ENCODE data around the gene EVA1C. TPM values are rescaled to one million over a fixed set of nuclear protein-coding genes. Genes with fewer than 3 reads are reported as not detected.
"Not testable (repeated sequence)": the region's sequence is repeated elsewhere in the genome, so short reads cannot be mapped to it uniquely, and the experiment has no call there.

Gene EVA1C
- total and polyA plus RNA-seq, 9 donors, result 1.3 to 2.9 (median 2.0) TPM

- no peaks in the 10 kb centered on the region for H3K27me3 ChIP-seq (ENCODE audit: control insufficient read depth, insufficient read depth, low read length)
- no peaks in the 10 kb centered on the region for H3K9me3 ChIP-seq (replicated peaks; ENCODE audit: control insufficient read depth, low read depth, low read length)
- no peaks in the 10 kb centered on the region for H3K4me1 ChIP-seq (ENCODE audit: control insufficient read depth, insufficient read depth, low read length)
- no peak overlapping the region for H3K4me3 ChIP-seq (ENCODE audit: low read length)
- H3K36me3 ChIP-seq (ENCODE audit: control insufficient read depth, insufficient read depth, low read length), result no peaks in the 10 kb centered on the region
- no peak for DNase-seq
- 80% methylated on average over 1 of the region's 11 CpGs for WGBS (ENCODE audit: insufficient coverage)
- no peak overlapping the region for H3K27ac ChIP-seq (ENCODE audit: low read length)
Observed at GRCh38 chr21:32538147-32538792, 125.8 kb downstream of the EVA1C start.

- H3K4me3 ChIP-seq (ENCODE audit: low read length), result no peak overlapping the region
- no peaks in the 10 kb centered on the region for H3K4me1 ChIP-seq (ENCODE audit: control insufficient read depth, insufficient read depth, low read length)
- no peak overlapping the region for H3K27ac ChIP-seq (ENCODE audit: low read length)
- DNase-seq, result no peak
- no peaks in the 10 kb centered on the region for H3K9me3 ChIP-seq (replicated peaks; ENCODE audit: control insufficient read depth, low read depth, low read length)
- no peaks in the 10 kb centered on the region for H3K36me3 ChIP-seq (ENCODE audit: control insufficient read depth, insufficient read depth, low read length)
- no peaks in the 10 kb centered on the region for H3K27me3 ChIP-seq (ENCODE audit: control insufficient read depth, insufficient read depth, low read length)
- 89% methylated on average over 6 of the region's 6 CpGs for WGBS (ENCODE audit: insufficient coverage)
Observed at GRCh38 chr21:32539378-32539777, 126.9 kb downstream of the EVA1C start.

- not testable (repeated sequence) for H3K4me3 ChIP-seq (ENCODE audit: low read length); DNase-seq; H3K27me3 ChIP-seq (ENCODE audit: control insufficient read depth, insufficient read depth, low read length); H3K9me3 ChIP-seq (replicated peaks; ENCODE audit: control insufficient read depth, low read depth, low read length); H3K27ac ChIP-seq (ENCODE audit: low read length); H3K36me3 ChIP-seq (ENCODE audit: control insufficient read depth, insufficient read depth, low read length); H3K4me1 ChIP-seq (ENCODE audit: control insufficient read depth, insufficient read depth, low read length)
- no CpG with 5 or more reads among the region's 2 CpGs for WGBS (ENCODE audit: insufficient coverage)
Observed at GRCh38 chr21:32543056-32543455, 130.6 kb downstream of the EVA1C start.

GRCh38 chr21:32543975-32544374, 131.5 kb downstream of the EVA1C start:
- DNase-seq, result no peak
- no peaks in the 10 kb centered on the region for H3K4me1 ChIP-seq (ENCODE audit: control insufficient read depth, insufficient read depth, low read length)
- H3K27ac ChIP-seq (ENCODE audit: low read length), result no peak overlapping the region
- H3K27me3 ChIP-seq (ENCODE audit: control insufficient read depth, insufficient read depth, low read length), result no peaks in the 10 kb centered on the region
- WGBS (ENCODE audit: insufficient coverage), result no CpG with 5 or more reads among the region's 3 CpGs
- no peak overlapping the region for H3K4me3 ChIP-seq (ENCODE audit: low read length)
- H3K36me3 ChIP-seq (ENCODE audit: control insufficient read depth, insufficient read depth, low read length), result no peaks in the 10 kb centered on the region
- H3K9me3 ChIP-seq (replicated peaks; ENCODE audit: control insufficient read depth, low read depth, low read length), result no peaks in the 10 kb centered on the region

GRCh38 chr21:32544697-32545096, 132.2 kb downstream of the EVA1C start:
- Histone ChIP-seq H3K4me3 (ENCODE audit: low read length) (no peak overlapping the region), H3K27me3 (ENCODE audit: control insufficient read depth, insufficient read depth, low read length) (no peaks in the 10 kb centered on the region), H3K27ac (ENCODE audit: low read length) (no peak overlapping the region), H3K9me3 (replicated peaks; ENCODE audit: control insufficient read depth, low read depth, low read length) (no peaks in the 10 kb centered on the region), H3K36me3 (ENCODE audit: control insufficient read depth, insufficient read depth, low read length) (no peaks in the 10 kb centered on the region), H3K4me1 (ENCODE audit: control insufficient read depth, insufficient read depth, low read length) (no peaks in the 10 kb centered on the region)
- 83% methylated on average over 1 of the region's 4 CpGs for WGBS (ENCODE audit: insufficient coverage)
- DNase-seq, result no peak

GRCh38 chr21:32545948-32546441, 133.5 kb downstream of the EVA1C start:
- peak; percentile 37 for DNase-seq
- 53% methylated on average over 3 of the region's 6 CpGs for WGBS (ENCODE audit: insufficient coverage)
- no peak overlapping the region for H3K27ac ChIP-seq (ENCODE audit: low read length)
- H3K4me3 ChIP-seq (ENCODE audit: low read length), result no peak overlapping the region
- H3K9me3 ChIP-seq (replicated peaks; ENCODE audit: control insufficient read depth, low read depth, low read length), result no peaks in the 10 kb centered on the region
- no peaks in the 10 kb centered on the region for H3K4me1 ChIP-seq (ENCODE audit: control insufficient read depth, insufficient read depth, low read length)
- no peaks in the 10 kb centered on the region for H3K36me3 ChIP-seq (ENCODE audit: control insufficient read depth, insufficient read depth, low read length)
- peaks cover 3% of the 10 kb centered on the region for H3K27me3 ChIP-seq (ENCODE audit: control insufficient read depth, insufficient read depth, low read length)

GRCh38 chr21:32547018-32547417, 134.5 kb downstream of the EVA1C start:
- no peak for DNase-seq
- Histone ChIP-seq H3K36me3 (ENCODE audit: control insufficient read depth, insufficient read depth, low read length) (no peaks in the 10 kb centered on the region), H3K27me3 (ENCODE audit: control insufficient read depth, insufficient read depth, low read length) (peaks cover 3% of the 10 kb centered on the region), H3K4me1 (ENCODE audit: control insufficient read depth, insufficient read depth, low read length) (no peaks in the 10 kb centered on the region), H3K27ac (ENCODE audit: low read length) (no peak overlapping the region), H3K9me3 (replicated peaks; ENCODE audit: control insufficient read depth, low read depth, low read length) (no peaks in the 10 kb centered on the region), H3K4me3 (ENCODE audit: low read length) (no peak overlapping the region)
- WGBS (ENCODE audit: insufficient coverage), result 89% methylated on average over 3 of the region's 4 CpGs

- no peak overlapping the region for H3K27ac ChIP-seq (ENCODE audit: low read length)
- 75% methylated on average over 5 of the region's 8 CpGs for WGBS (ENCODE audit: insufficient coverage)
- no peak overlapping the region for H3K4me3 ChIP-seq (ENCODE audit: low read length)
- no peaks in the 10 kb centered on the region for H3K4me1 ChIP-seq (ENCODE audit: control insufficient read depth, insufficient read depth, low read length)
- no peaks in the 10 kb centered on the region for H3K9me3 ChIP-seq (replicated peaks; ENCODE audit: control insufficient read depth, low read depth, low read length)
- H3K36me3 ChIP-seq (ENCODE audit: control insufficient read depth, insufficient read depth, low read length), result no peaks in the 10 kb centered on the region
- DNase-seq, result no peak
- H3K27me3 ChIP-seq (ENCODE audit: control insufficient read depth, insufficient read depth, low read length), result peaks cover 3% of the 10 kb centered on the region
Observed at GRCh38 chr21:32548978-32549377, 136.5 kb downstream of the EVA1C start.

GRCh38 chr21:32549440-32549839, 136.9 kb downstream of the EVA1C start:
- H3K27me3 ChIP-seq (ENCODE audit: control insufficient read depth, insufficient read depth, low read length), result peaks cover 3% of the 10 kb centered on the region
- no peak for DNase-seq
- H3K4me3 ChIP-seq (ENCODE audit: low read length), result no peak overlapping the region
- no peaks in the 10 kb centered on the region for H3K9me3 ChIP-seq (replicated peaks; ENCODE audit: control insufficient read depth, low read depth, low read length)
- WGBS (ENCODE audit: insufficient coverage), result no CpG with 5 or more reads among the region's 1 CpG
- no peaks in the 10 kb centered on the region for H3K36me3 ChIP-seq (ENCODE audit: control insufficient read depth, insufficient read depth, low read length)
- H3K4me1 ChIP-seq (ENCODE audit: control insufficient read depth, insufficient read depth, low read length), result no peaks in the 10 kb centered on the region
- H3K27ac ChIP-seq (ENCODE audit: low read length), result no peak overlapping the region

- no peaks in the 10 kb centered on the region for H3K36me3 ChIP-seq (ENCODE audit: control insufficient read depth, insufficient read depth, low read length)
- no peaks in the 10 kb centered on the region for H3K4me1 ChIP-seq (ENCODE audit: control insufficient read depth, insufficient read depth, low read length)
- WGBS (ENCODE audit: insufficient coverage), result 51% methylated on average over 2 of the region's 3 CpGs
- H3K9me3 ChIP-seq (replicated peaks; ENCODE audit: control insufficient read depth, low read depth, low read length), result no peaks in the 10 kb centered on the region
- no peak for DNase-seq
- H3K27me3 ChIP-seq (ENCODE audit: control insufficient read depth, insufficient read depth, low read length), result peaks cover 3% of the 10 kb centered on the region
- H3K4me3 ChIP-seq (ENCODE audit: low read length), result no peak overlapping the region
- H3K27ac ChIP-seq (ENCODE audit: low read length), result no peak overlapping the region
Observed at GRCh38 chr21:32549886-32550285, 137.4 kb downstream of the EVA1C start.
